WTC11 (cell line): ENCODE measurements around the gene BEST4. TPM values are rescaled to one million over a fixed set of nuclear protein-coding genes. Genes with fewer than 3 reads are reported as not detected.

ENCODE experiments used
- ATAC-seq: fragments of 200-7000 bp; cut with Tn5 transposase; 2 replicates; pipeline ENCODE4 v1.10.0; 2021; ENCODE audit warnings: mild to moderate bottlenecking, moderate library complexity
- CTCF ChIA-PET: fragments of 300-600 bp; sonication (Branson Sonifier 250); formaldehyde crosslinking; loops from one replicate; lab custom pipeline; 2021; ENCODE audit warnings: antibody characterized with exemption; lab: Charles Lee
- POLR2A ChIA-PET: fragments of 350-600 bp; sonication (Branson Sonifier 250); formaldehyde crosslinking; loops from one replicate; lab custom pipeline; 2021; ENCODE audit warnings: antibody characterized with exemption; lab: Charles Lee
- DNase-seq: peaks from one replicate; pipeline ENCODE4 v3.0.0; 2021; ENCODE audit warnings: low spot score
- H3K27ac Mint-ChIP-seq: 2 replicates; pipeline ENCODE4 v1.8.0; 2021; ENCODE audit warnings: mixed read lengths
- H3K27me3 Mint-ChIP-seq: 2 replicates; pipeline ENCODE4 v1.8.0; 2021; ENCODE audit warnings: low read depth, mild to moderate bottlenecking, moderate library complexity, mixed read lengths
- H3K36me3 Mint-ChIP-seq: 2 replicates; pipeline ENCODE4 v1.8.0; 2021; ENCODE audit warnings: mixed read lengths
- H3K4me1 Mint-ChIP-seq: 2 replicates; pipeline ENCODE4 v1.8.0; 2022; ENCODE audit warnings: mixed read lengths
- H3K4me3 Mint-ChIP-seq: 2 replicates; pipeline ENCODE4 v1.8.0; 2021; ENCODE audit warnings: mild to moderate bottlenecking, moderate library complexity, mixed read lengths
- H3K9me3 Mint-ChIP-seq: 2 replicates; pipeline ENCODE4 v1.8.0; 2021; ENCODE audit warnings: mixed read lengths
- ARID4B ChIP-seq: sonication (generic); formaldehyde crosslinking; IDR thresholded peaks from 2 replicates; pipeline ENCODE4 v1.8.0; 2023; ENCODE audit warnings: missing genetic modification reagents, mild to moderate bottlenecking, borderline replicate concordance
- EMX1 ChIP-seq: fragments of 250-450 bp; sonication (Bioruptor Pico); IDR thresholded peaks from 2 replicates; pipeline ENCODE4 v1.8.0; 2021; ENCODE audit warnings: mild to moderate bottlenecking
- ERG ChIP-seq: fragments of 250-450 bp; sonication (Bioruptor Pico); IDR thresholded peaks from 2 replicates; pipeline ENCODE4 v1.8.0; 2021; ENCODE audit warnings: mild to moderate bottlenecking
- GABPB1 ChIP-seq: sonication (generic); formaldehyde crosslinking; IDR thresholded peaks from 2 replicates; pipeline ENCODE4 v1.8.1; 2023; ENCODE audit warnings: mild to moderate bottlenecking, missing genetic modification reagents
- GRHL2 ChIP-seq: fragments of 250-450 bp; sonication (Bioruptor Pico); IDR thresholded peaks from 2 replicates; pipeline ENCODE4 v1.8.0; 2022; ENCODE audit warnings: mild to moderate bottlenecking, moderate library complexity; ENCODE audit not compliant: insufficient replicate concordance, severe bottlenecking
- MLX ChIP-seq: sonication (generic); formaldehyde crosslinking; IDR thresholded peaks from 2 replicates; pipeline ENCODE4 v1.8.1; 2023; ENCODE audit warnings: mild to moderate bottlenecking, missing genetic modification reagents, moderate library complexity
- NFYB ChIP-seq: sonication (generic); formaldehyde crosslinking; conservative IDR thresholded peaks from 2 replicates; pipeline ENCODE4 v1.8.0; 2022; ENCODE audit warnings: low read depth, missing genetic modification reagents
- NR3C1 ChIP-seq: sonication (generic); formaldehyde crosslinking; conservative IDR thresholded peaks from 2 replicates; pipeline ENCODE4 v1.8.1; 2023; ENCODE audit warnings: low read depth, mild to moderate bottlenecking, missing genetic modification reagents
- PREB ChIP-seq: sonication (generic); formaldehyde crosslinking; IDR thresholded peaks from 2 replicates; pipeline ENCODE4 v1.8.1; 2022; ENCODE audit warnings: mild to moderate bottlenecking, missing genetic modification reagents, moderate library complexity, borderline replicate concordance
- PRRX2 ChIP-seq: fragments of 250-450 bp; sonication (Bioruptor Pico); IDR thresholded peaks from 2 replicates; pipeline ENCODE4 v1.8.0; 2021; ENCODE audit warnings: mild to moderate bottlenecking
- RORB ChIP-seq: fragments of 250-450 bp; sonication (Bioruptor Pico); IDR thresholded peaks from 2 replicates; pipeline ENCODE4 v1.9.0; 2021; ENCODE audit warnings: mild to moderate bottlenecking
- SP1 ChIP-seq: sonication (generic); formaldehyde crosslinking; conservative IDR thresholded peaks from 2 replicates; pipeline ENCODE4 v1.8.1; 2022; ENCODE audit warnings: missing genetic modification reagents
- TEAD1 ChIP-seq: sonication (generic); formaldehyde crosslinking; IDR thresholded peaks from 2 replicates; pipeline ENCODE4 v1.8.0; 2022; ENCODE audit warnings: mild to moderate bottlenecking, missing genetic modification reagents
- ZNF121 ChIP-seq: sonication (generic); formaldehyde crosslinking; IDR thresholded peaks from 2 replicates; pipeline ENCODE4 v1.8.0; 2023; ENCODE audit warnings: missing genetic modification reagents
- ZNF425 ChIP-seq: fragments of 250-450 bp; sonication (Bioruptor Pico); conservative IDR thresholded peaks from 2 replicates; pipeline ENCODE4 v1.9.0; 2021; ENCODE audit warnings: mild to moderate bottlenecking
- ZNF512 ChIP-seq: sonication (generic); formaldehyde crosslinking; IDR thresholded peaks from 2 replicates; pipeline ENCODE4 v1.8.1; 2022; ENCODE audit warnings: missing genetic modification reagents, borderline replicate concordance
- ZNF532 ChIP-seq: fragments of 250-450 bp; sonication (Bioruptor Pico); IDR thresholded peaks from 2 replicates; pipeline ENCODE4 v1.9.0; 2021; ENCODE audit warnings: mild to moderate bottlenecking, borderline replicate concordance
- total RNA-seq: library from RNA; stranded (reverse); gene quantifications from 3 replicates; pipeline ENCODE4 v1.2.3, GENCODE V29; 2021

The BEST4 gene
- total RNA-seq, 1 experiment from 2014 or later, result 1.6 TPM

- CTCF ChIA-PET, result interaction anchor here (0.8 to 2.7 kb wide), 7 partner anchors 11 to 191 kb away, joined by 3 to 10 read pairs (median 4); partner anchors contain the start of genes BTBD19, HECTD3, PLK3 and RNU5D-1
- H3K27me3 Mint-ChIP-seq, result no peaks in the 10 kb centered on the region
- no peaks in the 10 kb centered on the region for H3K9me3 Mint-ChIP-seq
- H3K27ac Mint-ChIP-seq, result peak overlapping the region; percentile 100
- peak; percentile 2 for ATAC-seq
- H3K4me3 Mint-ChIP-seq, result peak overlapping the region; percentile 81
- TF ChIP-seq ZNF121 (CRISPR knock-in tag) (no peak), SP1 (no peak), GABPB1 (no peak), RORB (CRISPR knock-in tag) (0 out of 2 replicates have a peak, but pooled peaks have one; percentile 34)
- TF ChIP-seq, all 79 proteins: peak for 1
- POLR2A ChIA-PET, result interaction anchor here (0.5 to 3.2 kb wide), 14 partner anchors 10 to 296 kb away, joined by 3 to 22 read pairs (median 5); partner anchors contain the start of genes BEST4, BTBD19, PLK3 and PTCH2
- Mint-ChIP-seq H3K4me1 (peaks cover 25% of the 10 kb centered on the region), H3K36me3 (no peaks in the 10 kb centered on the region)
- DNase-seq, result no peak
These were observed 31.2 kb upstream of the BEST4 start for GRCh38 chr1:44819196-44819607.

GRCh38 chr1:44817771-44818495, 30.0 kb upstream of the BEST4 start:
- POLR2A ChIA-PET, result interaction anchor here (0.6 to 3.1 kb wide), 4 partner anchors 18 to 1081 kb away, joined by 5 to 22 read pairs (median 13); partner anchors contain the start of genes BEST4 and PLK3
- no peaks in the 10 kb centered on the region for H3K27me3 Mint-ChIP-seq
- no peaks in the 10 kb centered on the region for H3K9me3 Mint-ChIP-seq
- H3K27ac Mint-ChIP-seq, result peak overlapping the region; percentile 63
- 0 out of 2 replicates have a peak overlapping the region, but pooled peaks have one; percentile 31 for H3K4me3 Mint-ChIP-seq
- peaks cover 25% of the 10 kb centered on the region for H3K4me1 Mint-ChIP-seq
- DNase-seq (no peak), ATAC-seq (no peak)
- H3K36me3 Mint-ChIP-seq, result no peaks in the 10 kb centered on the region
- CTCF ChIA-PET, result interaction anchor here (1.0 to 2.7 kb wide), 5 partner anchors 9 to 89 kb away, joined by 3 to 8 read pairs (median 3); partner anchors contain the start of gene PLK3
- TF ChIP-seq ERG (CRISPR knock-in tag) (no peak), GRHL2 (CRISPR knock-in tag) (no peak), ZNF532 (CRISPR knock-in tag) (no peak), TEAD1 (CRISPR knock-in tag) (no peak), ARID4B (CRISPR knock-in tag) (no peak), NR3C1 (CRISPR knock-in tag) (no peak), ZNF425 (CRISPR knock-in tag) (no peak), ZNF512 (no peak), MLX (no peak), PREB (CRISPR knock-in tag) (no peak), EMX1 (CRISPR knock-in tag) (no peak), PRRX2 (no peak), NFYB (CRISPR knock-in tag) (no peak)
